MCF 10A (cell line): Measurements from ENCODE around the gene VPS26C. TPM values are rescaled to one million over a fixed set of nuclear protein-coding genes. Genes with fewer than 3 reads are reported as not detected.
"Not testable (repeated sequence)": the region's sequence is repeated elsewhere in the genome, so short reads cannot be mapped to it uniquely, and the experiment has no call there.

Experiments
- BruUV-seq: library from RNA; stranded (reverse); fragments of 400-500 nt; replicated peaks from 2 replicates; lab custom pipeline; 2021; lab: Mats Ljungman, UMichigan
- CTCF ChIA-PET: fragments of 300-600 bp; sonication (Branson Sonifier 250); formaldehyde crosslinking; extraction: SDS; loops from one replicate; lab custom pipeline; 2021; ENCODE audit warnings: antibody characterized with exemption, inconsistent platforms; lab: Yijun Ruan, JAX
- POLR2A ChIA-PET: fragments of 300-600, 350-650 bp; sonication (Branson Sonifier 250); formaldehyde crosslinking; extraction: SDS; loops from one replicate; lab custom pipeline; 2020; ENCODE audit warnings: antibody characterized with exemption, inconsistent platforms; lab: Yijun Ruan, JAX
- DNase-seq: peaks from one replicate; pipeline ENCODE4 v3.0.0-alpha.2; 2018; ENCODE audit not compliant: unreplicated experiment
- H3K27ac Mint-ChIP-seq: one replicate; pipeline ENCODE4 v1.8.0; 2022; ENCODE audit warnings: mild to moderate bottlenecking, low read depth, mixed read lengths; ENCODE audit not compliant: unreplicated experiment
- H3K27me3 Mint-ChIP-seq: one replicate; pipeline ENCODE4 v1.8.0; 2022; ENCODE audit warnings: mixed read lengths; ENCODE audit not compliant: insufficient read depth, unreplicated experiment
- H3K36me3 Mint-ChIP-seq: one replicate; pipeline ENCODE4 v1.8.0; 2022; ENCODE audit warnings: mild to moderate bottlenecking, moderate library complexity, mixed read lengths; ENCODE audit not compliant: insufficient read depth, unreplicated experiment
- H3K4me1 Mint-ChIP-seq: one replicate; pipeline ENCODE4 v1.8.0; 2022; ENCODE audit warnings: mixed read lengths; ENCODE audit not compliant: insufficient read depth, unreplicated experiment
- H3K4me3 Mint-ChIP-seq: one replicate; pipeline ENCODE4 v1.8.0; 2022; ENCODE audit warnings: mild to moderate bottlenecking, moderate library complexity, mixed read lengths; ENCODE audit not compliant: unreplicated experiment
- H3K9me3 Mint-ChIP-seq: one replicate; pipeline ENCODE4 v1.8.0; 2022; ENCODE audit warnings: mixed read lengths; ENCODE audit not compliant: unreplicated experiment
- intact Hi-C: fragments of 100-400 bp; cut with micrococcal nuclease; formaldehyde crosslinking; loops from 2 replicates; pipeline ENCODE4 v1.14.1; 2022
- total RNA-seq: library from RNA; stranded (reverse); gene quantifications from 2 replicates; pipeline ENCODE4 v1.2.3, GENCODE V29; 2022
- TF ChIP-seq, protein P1 (sequence below): fragments of 200-600 bp; IDR thresholded peaks from one replicate; pipeline ENCODE4 v1.8.0; 2022; ENCODE audit warnings: antibody characterized with exemption, mild to moderate bottlenecking; ENCODE audit not compliant: unreplicated experiment

Gene VPS26C
- total RNA-seq, 1 experiment from 2014 or later: 38.5 TPM

DNA sequence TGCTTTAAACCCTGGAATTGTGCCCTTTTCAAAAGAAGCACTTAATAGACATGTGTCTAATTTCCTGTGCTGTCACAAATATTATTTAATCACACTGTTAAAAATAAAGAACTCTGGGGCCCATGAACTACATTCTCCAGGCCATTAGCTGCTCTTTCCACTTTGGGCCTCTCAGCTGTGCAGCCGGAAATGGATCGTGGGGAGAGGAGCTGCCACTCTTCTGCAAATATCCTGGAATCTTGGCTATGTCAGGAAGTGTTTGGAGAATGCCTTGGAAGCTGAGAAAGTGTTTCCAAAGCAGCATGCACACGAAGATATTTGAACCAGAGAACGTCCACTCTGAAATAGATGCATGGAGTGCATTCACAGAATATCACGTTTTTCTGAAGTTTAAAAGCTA lies 27.5 kb upstream of the VPS26C start:
- no peaks in the 10 kb centered on the region for H3K9me3 Mint-ChIP-seq
- ChIA-PET POLR2A (no interaction called here), CTCF (no interaction called here)
- no peaks in the 10 kb centered on the region for H3K36me3 Mint-ChIP-seq
- peaks cover 10% of the 10 kb centered on the region for H3K27me3 Mint-ChIP-seq
- no peaks in the 10 kb centered on the region for H3K4me1 Mint-ChIP-seq
- no peak for DNase-seq
- TF ChIP-seq, protein P1, sequence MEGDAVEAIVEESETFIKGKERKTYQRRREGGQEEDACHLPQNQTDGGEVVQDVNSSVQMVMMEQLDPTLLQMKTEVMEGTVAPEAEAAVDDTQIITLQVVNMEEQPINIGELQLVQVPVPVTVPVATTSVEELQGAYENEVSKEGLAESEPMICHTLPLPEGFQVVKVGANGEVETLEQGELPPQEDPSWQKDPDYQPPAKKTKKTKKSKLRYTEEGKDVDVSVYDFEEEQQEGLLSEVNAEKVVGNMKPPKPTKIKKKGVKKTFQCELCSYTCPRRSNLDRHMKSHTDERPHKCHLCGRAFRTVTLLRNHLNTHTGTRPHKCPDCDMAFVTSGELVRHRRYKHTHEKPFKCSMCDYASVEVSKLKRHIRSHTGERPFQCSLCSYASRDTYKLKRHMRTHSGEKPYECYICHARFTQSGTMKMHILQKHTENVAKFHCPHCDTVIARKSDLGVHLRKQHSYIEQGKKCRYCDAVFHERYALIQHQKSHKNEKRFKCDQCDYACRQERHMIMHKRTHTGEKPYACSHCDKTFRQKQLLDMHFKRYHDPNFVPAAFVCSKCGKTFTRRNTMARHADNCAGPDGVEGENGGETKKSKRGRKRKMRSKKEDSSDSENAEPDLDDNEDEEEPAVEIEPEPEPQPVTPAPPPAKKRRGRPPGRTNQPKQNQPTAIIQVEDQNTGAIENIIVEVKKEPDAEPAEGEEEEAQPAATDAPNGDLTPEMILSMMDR: no peak
- no TSS peak for BruUV-seq
- no peak overlapping the region for H3K4me3 Mint-ChIP-seq
- intact Hi-C loops: no loop called here
- no peak overlapping the region for H3K27ac Mint-ChIP-seq

DNA sequence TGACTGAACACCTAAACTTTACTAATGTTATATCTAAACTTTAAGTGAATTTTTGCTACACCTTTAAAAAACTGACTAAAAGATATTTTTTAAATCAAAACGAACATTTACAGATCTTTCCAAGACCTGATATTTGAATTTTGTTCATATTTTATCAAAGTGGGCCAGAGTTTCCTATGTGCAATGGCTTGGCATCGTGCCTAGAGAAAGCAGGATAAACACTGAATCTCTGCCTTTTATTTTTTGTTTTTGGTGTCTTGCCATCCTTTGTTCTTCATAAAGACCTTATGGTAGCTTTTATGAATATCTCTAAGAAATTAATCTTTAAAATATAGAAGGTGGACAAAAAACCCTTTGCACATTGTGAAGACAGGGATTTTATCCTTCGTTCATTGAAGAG lies 25.8 kb upstream of the VPS26C start:
- ChIA-PET CTCF (no interaction called here), POLR2A (no interaction called here)
- no peaks in the 10 kb centered on the region for H3K9me3 Mint-ChIP-seq
- H3K4me1 Mint-ChIP-seq: no peaks in the 10 kb centered on the region
- DNase-seq: peak; percentile 9
- TF ChIP-seq, protein P1: no peak
- peaks cover 10% of the 10 kb centered on the region for H3K27me3 Mint-ChIP-seq
- H3K27ac Mint-ChIP-seq: no peak overlapping the region
- no TSS peak for BruUV-seq
- intact Hi-C loops: no loop called here
- no peak overlapping the region for H3K4me3 Mint-ChIP-seq
- H3K36me3 Mint-ChIP-seq: no peaks in the 10 kb centered on the region

DNA sequence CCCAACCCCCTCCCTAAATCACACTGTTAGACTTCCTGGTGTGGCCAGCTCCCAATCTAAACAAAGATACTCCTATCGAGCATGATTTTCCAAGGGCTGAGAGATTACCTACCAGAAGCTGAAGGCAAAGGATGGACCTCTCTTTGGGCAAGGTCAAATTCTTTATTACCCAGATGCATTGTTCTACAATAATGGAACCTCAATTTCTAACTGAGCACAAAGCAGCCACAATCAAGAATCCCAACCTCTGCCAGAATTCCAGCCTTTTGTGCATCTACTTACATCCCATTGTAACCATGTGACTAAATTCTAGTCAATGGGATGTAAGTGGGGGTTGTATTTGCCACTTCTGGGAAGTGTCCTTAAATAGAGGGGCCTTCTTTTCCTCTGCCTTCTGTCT lies 24.9 kb upstream of the VPS26C start:
- Mint-ChIP-seq H3K9me3 (no peaks in the 10 kb centered on the region), H3K27ac (no peak overlapping the region), H3K27me3 (peaks cover 10% of the 10 kb centered on the region), H3K36me3 (no peaks in the 10 kb centered on the region), H3K4me1 (no peaks in the 10 kb centered on the region), H3K4me3 (no peak overlapping the region)
- ChIA-PET POLR2A (no interaction called here), CTCF (interaction anchor here (0.6 kb wide), 1 partner anchor 25 kb away, joined by 4 read pairs; the partner anchor contains the start of gene VPS26C)
- TF ChIP-seq, protein P1: no peak
- intact Hi-C loops: no loop called here
- no TSS peak for BruUV-seq
- no peak for DNase-seq

DNA sequence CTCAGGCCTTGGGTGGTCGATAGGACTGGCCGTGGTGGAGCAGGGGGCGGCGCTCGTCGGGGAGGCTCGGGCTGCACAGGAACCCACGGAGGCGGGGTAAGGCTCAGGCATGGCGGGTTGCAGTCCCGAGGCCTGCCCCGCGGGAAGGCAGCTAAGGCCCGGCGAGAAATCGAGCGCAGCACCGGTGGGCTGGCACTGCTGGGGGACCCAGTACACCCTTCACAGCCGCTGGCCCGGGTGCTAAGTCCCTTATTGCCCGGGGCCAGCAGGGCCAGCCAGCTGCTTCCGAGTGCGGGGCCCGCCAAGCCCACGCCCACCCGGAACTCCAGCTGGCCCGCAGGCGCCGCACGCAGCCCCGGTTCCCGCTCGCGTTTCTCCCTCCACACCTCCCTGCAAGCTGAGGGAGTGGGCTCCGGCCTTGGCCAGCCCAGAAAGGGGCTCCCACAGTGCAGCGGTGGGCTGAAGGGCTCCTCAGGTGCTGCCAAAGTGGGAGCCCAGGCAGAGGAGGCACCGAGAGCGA lies 16.1 kb upstream of the VPS26C start:
- H3K36me3 Mint-ChIP-seq, BruUV-seq, H3K9me3 Mint-ChIP-seq, H3K4me1 Mint-ChIP-seq, POLR2A ChIA-PET, intact Hi-C loops, H3K4me3 Mint-ChIP-seq, H3K27me3 Mint-ChIP-seq, H3K27ac Mint-ChIP-seq, DNase-seq: not testable (repeated sequence)
- CTCF ChIA-PET: interaction anchor here (0.8 kb wide), 1 partner anchor 106 kb away, joined by 3 read pairs; no protein-coding TSS in a partner anchor

DNA sequence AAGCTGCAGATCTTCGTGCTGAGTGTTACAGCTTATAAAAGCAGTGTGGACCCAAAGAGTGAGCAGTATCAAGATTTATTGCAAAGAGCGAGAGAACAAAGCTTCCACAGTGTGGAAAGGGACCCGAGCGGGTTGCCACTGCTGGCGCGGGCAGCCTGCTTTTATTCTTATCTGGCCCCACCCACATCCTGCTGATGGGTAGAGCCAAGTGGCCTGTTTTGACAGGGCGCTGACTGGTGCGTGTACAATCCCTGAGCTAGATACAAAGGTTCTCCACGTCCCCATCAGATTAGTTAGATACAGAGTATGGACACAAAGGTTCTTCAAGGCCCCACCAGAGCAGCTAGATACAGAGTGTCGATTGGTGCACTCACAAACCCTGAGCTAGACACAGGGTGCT lies 15.5 kb upstream of the VPS26C start:
- H3K4me1 Mint-ChIP-seq, intact Hi-C loops, BruUV-seq, H3K9me3 Mint-ChIP-seq, DNase-seq, CTCF ChIA-PET, POLR2A ChIA-PET, H3K27me3 Mint-ChIP-seq, H3K36me3 Mint-ChIP-seq, H3K27ac Mint-ChIP-seq, H3K4me3 Mint-ChIP-seq: not testable (repeated sequence)
